ENCODE measurements around the gene HOXA9. TPM values are rescaled to one million over a fixed set of nuclear protein-coding genes. Genes with fewer than 3 reads are reported as not detected.
A peak's percentile ranks its signal among the peaks of the same experiment; 100 is the strongest.

HOXA9 gene
- total RNA-seq, 1 donor from 2014 or later: 10.4 TPM

GRCh38 chr7:27188386-27189294, 23.3 kb upstream of the HOXA9 start:
- peak; percentile 89 for DNase-seq (ENCODE audit: low spot score)

- peak; percentile 67 for DNase-seq (ENCODE audit: low spot score)
Observed at GRCh38 chr7:27187475-27188385, 22.4 kb upstream of the HOXA9 start.

DNA sequence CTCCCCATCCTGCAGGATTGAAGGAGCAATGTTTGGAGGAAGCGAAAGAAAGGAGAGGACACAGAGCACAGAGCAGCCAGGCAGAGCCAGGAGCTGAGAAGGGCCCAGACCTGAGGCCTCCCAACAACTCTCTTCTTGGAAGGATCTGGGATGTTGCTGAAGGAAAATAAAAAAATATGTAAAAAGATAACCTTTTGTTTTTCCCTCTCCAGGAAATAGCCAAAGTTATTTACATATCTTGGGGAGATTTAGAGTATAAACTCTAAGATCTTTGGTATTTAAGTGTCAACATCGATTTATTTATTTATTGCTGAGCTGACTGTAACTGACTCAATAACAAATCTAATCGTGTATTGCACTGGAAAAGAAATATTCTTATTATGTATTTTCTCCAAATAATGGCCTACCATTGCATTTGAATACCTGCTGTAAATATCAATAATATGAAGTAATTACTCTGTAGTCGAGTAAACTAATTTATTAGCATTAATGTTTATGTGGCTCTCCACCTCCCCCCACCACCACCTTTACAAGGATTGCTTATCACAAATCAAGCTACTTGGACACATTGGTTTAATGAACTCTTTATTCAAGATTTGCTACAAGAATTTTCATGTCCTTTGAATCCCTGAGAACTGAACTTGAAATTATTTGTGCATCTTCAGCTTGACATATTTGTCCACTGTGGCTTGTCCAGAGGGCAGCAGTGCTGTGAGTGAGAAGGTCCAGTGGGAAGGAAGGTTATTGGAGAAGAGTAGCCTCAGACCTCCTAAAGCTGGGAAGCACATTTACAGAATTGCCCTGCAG, 21.5 kb upstream of the HOXA9 start:
- DNase-seq (ENCODE audit: low spot score): peak; percentile 11

DNA sequence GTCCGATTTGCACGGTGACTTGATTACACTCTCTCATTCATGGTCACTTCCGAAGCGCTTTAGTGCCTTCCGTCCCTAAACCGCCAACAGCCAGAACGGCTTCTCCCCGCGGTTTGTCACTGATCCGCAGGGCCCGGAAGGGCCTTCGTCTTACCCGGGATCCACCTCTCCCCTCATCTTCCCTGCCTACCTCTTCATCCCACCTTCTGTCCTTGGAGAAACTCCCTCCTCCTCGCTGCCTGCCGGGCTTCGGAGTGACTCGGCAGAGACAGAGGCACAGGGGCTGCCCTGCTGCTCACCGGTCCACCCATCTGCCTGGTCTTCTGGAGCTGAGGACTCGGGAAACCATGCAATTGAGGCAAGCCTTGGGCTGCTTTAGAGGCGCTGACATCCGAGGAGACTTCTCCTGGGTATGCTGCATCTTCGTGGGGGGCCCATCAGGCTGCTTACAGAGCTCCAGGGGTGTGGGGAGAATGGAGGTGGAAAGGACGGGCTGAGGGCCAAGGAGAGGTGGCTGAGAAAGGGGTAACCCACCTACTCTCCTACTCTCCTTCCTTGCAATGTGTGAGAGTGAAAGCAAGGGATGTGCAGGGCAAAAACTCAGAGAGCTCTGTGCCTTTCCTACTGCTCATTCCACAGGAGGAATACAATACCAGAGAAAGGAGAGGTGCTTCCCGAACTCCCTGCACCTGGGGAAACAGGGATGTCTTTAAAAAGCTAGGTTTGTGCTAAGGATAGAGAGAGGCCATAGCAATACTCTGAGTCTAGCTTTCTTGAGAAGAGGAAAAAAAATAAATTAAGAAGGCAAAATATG, 20.7 kb upstream of the HOXA9 start:
- no peak for DNase-seq (ENCODE audit: low spot score)

DNA sequence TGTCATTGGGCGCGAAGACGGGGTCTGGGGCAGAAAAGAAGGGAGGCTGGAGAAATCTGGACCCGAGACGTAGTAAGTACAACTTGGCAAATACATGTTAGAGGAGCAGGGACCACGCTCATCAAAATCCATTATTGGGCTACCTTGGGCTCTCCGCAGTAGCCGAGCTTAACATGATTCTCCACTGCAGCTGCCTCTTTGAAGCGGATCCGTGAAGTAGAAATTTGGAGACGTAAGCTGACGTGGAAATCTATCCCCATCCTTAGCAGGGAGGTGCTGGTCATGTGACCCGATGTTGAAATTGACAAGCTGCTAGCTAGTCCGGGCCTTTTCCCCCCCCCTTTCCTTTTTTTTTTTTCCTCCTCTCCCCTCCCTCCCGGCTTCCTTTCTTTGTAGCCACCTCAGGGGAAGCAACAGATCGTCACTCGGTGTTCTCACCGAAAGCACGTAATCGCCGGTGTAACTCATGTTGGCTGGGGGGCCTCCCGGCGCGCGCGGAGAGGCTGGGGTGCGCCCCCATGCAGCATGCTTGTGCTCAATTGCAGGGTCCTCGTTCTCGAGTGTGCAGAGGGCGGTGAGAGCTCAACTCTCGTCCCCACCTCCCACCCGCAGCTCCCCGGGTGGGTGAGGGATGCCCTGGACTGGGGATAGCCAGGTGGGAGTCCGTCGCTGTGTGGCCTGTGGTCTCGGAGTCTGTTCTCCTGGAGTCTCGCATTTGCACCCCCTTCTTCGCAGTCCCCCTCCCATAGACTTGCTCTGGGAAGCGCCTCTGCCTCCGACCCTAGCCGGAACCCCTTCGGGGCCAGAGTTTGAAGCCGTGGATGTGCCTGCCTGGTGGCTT, 19.9 kb upstream of the HOXA9 start, which contains the start of gene HOXA11:
HOXA11 (minus strand) TSS at position 220 of the 841 bp plus-strand sequence; CDS start at position 132, 88 bp downstream.
- peak; percentile 83 for DNase-seq (ENCODE audit: low spot score)

DNA sequence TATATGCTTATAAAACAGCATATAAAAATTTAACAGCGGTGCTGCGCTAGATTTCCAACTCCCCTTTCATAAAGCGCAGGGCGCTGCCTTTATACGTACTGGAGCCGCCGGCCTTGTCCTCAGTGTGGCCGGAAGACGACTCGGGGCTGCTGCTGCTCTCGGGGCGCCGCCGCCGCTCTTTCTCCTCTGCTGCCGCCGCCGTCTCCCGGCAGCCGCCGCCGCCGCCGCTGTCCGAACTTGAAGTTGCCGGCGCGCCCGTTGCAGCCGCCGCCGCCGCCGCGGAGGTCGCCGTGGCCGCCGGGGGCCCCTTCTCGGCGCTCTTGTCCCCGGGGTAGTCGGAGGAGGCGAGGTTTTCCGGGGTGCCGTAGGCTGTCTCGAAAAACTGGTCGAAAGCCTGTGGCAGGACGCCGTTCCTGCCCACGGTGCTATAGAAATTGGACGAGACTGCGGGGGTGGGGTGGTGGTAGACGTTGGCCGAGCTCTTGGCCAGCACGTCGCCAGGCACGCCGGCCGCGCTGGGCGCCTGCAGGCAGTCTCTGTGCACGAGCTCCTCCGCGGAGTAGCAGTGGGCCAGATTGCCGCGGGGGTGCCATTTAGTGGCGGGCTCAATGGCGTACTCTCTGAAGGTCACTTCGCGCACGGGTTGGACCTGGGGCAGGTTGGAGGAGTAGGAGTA, 19.1 kb upstream of the HOXA9 start:
- DNase-seq (ENCODE audit: low spot score): peak; percentile 87

GRCh38 chr7:27183682-27184336, 18.5 kb upstream of the HOXA9 start:
- DNase-seq (ENCODE audit: low spot score): peak; percentile 73

GRCh38 chr7:27182861-27183681, 17.7 kb upstream of the HOXA9 start:
- DNase-seq (ENCODE audit: low spot score): peak; percentile 79

DNA sequence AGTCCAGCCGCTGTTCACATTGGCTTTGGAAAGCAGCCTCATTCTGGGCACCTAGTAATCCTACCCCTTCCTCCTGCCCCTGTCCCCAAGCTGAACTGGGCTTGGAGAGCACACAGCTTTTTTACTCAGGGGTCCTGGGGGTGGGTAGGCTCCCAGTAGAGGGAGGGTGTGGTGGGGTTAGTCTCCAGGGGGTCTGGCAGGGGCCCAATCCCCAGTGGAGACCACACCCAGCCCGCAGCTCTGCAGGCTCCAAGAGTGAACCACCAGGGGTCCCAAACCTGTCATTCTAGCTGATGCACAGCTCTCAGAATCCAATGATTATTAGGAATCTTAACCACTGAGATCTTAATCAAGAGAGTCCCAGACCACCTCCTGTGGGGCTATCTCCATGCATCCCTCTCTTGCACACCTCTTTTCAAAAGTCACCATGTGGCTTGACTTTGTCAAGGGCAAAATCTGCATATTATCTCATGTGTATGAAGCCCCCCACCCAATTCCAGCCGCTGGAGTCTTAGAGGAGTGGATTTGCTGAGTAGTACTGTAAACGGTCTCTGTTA, 17.0 kb upstream of the HOXA9 start:
- DNase-seq (ENCODE audit: low spot score): peak; percentile 67

DNA sequence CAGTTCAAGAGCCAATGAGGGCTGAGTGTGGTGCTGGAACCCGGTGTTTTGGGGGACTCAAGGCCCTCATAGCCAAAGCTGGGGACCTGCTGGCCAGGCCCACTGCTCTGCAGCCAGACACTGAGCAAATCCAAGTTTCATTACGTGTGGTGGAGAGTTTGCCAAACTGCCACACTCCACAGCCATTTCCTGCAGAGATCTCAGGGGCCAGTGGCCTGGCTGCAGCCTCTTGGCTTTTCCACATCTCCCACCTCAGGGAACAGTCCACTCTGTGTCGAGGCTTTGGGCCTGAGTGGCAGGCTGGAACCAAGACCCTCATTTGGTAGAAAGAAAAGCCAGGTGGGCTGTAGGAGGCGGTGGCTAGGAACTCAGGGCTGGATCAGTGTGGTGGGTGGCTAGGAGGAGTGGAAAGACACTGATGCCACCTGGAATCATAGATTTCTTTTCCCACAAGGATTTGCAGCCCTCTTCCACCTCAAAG, 16.5 kb upstream of the HOXA9 start:
- peak; percentile 67 for DNase-seq (ENCODE audit: low spot score)

GRCh38 chr7:27180431-27181420, 15.4 kb upstream of the HOXA9 start:
- DNase-seq (ENCODE audit: low spot score): peak; percentile 69

DNA sequence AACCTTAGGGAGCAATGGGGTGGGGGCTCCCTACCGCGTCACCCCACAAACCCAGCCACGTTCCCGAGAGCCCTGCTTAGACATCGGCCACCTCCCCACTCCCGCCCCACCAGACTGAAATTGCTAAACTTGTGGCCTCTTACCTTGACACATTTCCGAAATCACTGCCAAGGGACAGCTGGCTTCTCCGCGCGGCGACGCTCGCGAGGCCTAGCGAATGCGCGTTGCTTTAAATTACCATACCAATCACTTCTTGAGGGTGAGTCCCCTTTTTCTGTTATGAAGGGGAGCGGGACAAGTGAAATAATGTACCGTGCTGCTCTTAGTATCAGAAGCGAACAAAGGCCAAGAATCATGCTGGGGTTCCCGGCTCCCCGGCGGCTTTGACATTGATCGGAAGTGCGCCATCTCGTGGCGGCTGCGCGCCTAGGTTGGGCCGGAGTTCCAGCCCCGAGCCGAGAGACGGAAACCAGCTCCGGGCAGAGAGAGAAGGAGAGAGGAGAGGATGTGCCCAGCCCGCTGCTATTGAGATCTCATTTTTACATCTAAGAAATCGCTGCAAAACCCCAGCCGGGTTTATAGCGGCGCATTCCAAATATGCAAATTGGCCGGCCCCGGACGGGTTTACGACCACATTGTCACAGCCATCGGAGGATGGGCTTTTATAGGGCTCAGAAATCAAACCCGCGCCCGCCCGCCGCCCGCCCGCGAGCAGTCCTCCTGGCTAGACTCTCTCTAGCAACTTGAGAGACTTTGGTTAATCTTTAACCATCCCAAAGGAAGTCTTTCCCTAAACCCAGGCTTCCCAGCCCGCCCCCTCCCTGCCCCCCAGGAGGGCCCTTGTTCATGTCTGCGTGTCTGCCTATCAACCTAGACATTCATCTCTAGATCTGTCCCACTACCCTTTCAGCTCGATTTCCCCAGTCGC, 14.4 kb upstream of the HOXA9 start:
- peak; percentile 94 for DNase-seq (ENCODE audit: low spot score)

DNA sequence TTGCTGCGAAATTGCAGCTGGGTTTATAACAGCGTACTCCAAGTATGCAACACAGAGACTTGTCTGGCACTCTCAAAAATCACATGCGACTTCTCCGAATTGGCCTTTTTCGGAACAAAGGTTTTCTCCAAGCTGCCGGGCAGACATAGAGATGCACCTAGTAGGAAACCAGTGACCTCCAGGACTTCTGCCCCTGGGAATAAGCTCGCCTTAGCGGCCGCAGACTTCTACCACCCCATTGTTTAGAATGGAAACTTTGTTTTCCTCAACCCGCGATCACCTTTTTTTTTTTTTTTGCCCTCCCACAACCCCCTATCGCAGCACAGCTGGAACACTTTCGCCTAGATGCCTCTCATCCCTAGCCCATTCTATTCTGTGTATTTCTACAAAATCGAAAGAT, 13.7 kb upstream of the HOXA9 start:
- DNase-seq (ENCODE audit: low spot score): peak; percentile 45

- DNase-seq (ENCODE audit: low spot score): peak; percentile 62
Observed at GRCh38 chr7:27178366-27178765, 13.0 kb upstream of the HOXA9 start.
